Measurements from ENCODE around the gene ANKRD49.

Gene ANKRD49

GRCh38 chr11:94493281-94494125 is at the start of gene ANKRD49, which contains the start of gene MRE11:
Gene ANKRD49 (plus strand): TSS chr11:94493984. CDS start chr11:94496694, 2,710 bp downstream.
Gene MRE11 (minus strand): TSS chr11:94493844. CDS start chr11:94492801, 1,043 bp downstream.
- H3K4me3 ChIP-seq (ENCODE audit: low read depth, low read length) = peak within 1 kb of the TSS; percentile 93
- TF ChIP-seq CTCF (IDR thresholded peaks at IDR 0.05; ENCODE audit: control insufficient read depth, extremely low read depth, insufficient read depth) = no peak
- DNase-seq (ENCODE audit: low read depth) = peak; percentile 96

GRCh38 chr11:94445641-94446040 is 48.1 kb upstream of the ANKRD49 start:
- H3K4me3 ChIP-seq (ENCODE audit: low read depth, low read length) = no peak overlapping the region
- DNase-seq (ENCODE audit: low read depth) = no peak
- TF ChIP-seq CTCF (IDR thresholded peaks at IDR 0.05; ENCODE audit: control insufficient read depth, extremely low read depth, insufficient read depth) = no peak

- TF ChIP-seq CTCF (IDR thresholded peaks at IDR 0.05; ENCODE audit: control insufficient read depth, extremely low read depth, insufficient read depth) = no peak
- no peak overlapping the region for H3K4me3 ChIP-seq (ENCODE audit: low read depth, low read length)
- DNase-seq (ENCODE audit: low read depth) = no peak
Measured at GRCh38 chr11:94447149-94447548, 46.6 kb upstream of the ANKRD49 start.

- no peak overlapping the region for H3K4me3 ChIP-seq (ENCODE audit: low read depth, low read length)
- no peak for TF ChIP-seq CTCF (IDR thresholded peaks at IDR 0.05; ENCODE audit: control insufficient read depth, extremely low read depth, insufficient read depth)
- no peak for DNase-seq (ENCODE audit: low read depth)
Measured at GRCh38 chr11:94449029-94449428, 44.8 kb upstream of the ANKRD49 start.

GRCh38 chr11:94449437-94449836 is 44.3 kb upstream of the ANKRD49 start:
- DNase-seq (ENCODE audit: low read depth) = peak; percentile 71
- TF ChIP-seq CTCF (IDR thresholded peaks at IDR 0.05; ENCODE audit: control insufficient read depth, extremely low read depth, insufficient read depth) = no peak
- H3K4me3 ChIP-seq (ENCODE audit: low read depth, low read length) = no peak overlapping the region

DNA sequence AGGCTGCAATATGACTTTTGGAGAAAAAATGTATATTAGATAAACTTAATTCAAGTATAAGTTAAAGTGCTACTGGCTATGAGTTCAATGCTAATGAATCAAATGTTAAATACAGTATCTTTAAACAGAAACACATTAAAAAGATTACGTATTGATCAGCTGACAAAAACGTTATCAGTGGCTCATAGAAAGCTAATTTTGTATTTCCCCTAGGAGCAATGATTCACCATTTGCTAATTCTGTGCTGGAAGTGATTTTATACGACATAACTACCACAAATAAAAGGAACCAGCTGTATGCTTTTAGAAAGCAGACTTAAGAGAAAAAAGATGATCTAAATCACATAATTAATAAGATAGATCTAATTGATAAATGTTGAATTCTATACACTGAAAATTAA is 43.7 kb upstream of the ANKRD49 start:
- no peak for TF ChIP-seq CTCF (IDR thresholded peaks at IDR 0.05; ENCODE audit: control insufficient read depth, extremely low read depth, insufficient read depth)
- DNase-seq (ENCODE audit: low read depth) = no peak
- H3K4me3 ChIP-seq (ENCODE audit: low read depth, low read length) = no peak overlapping the region

All from LNCaP clone FGC (cell line).